HL-60 (cell line): ENCODE measurements around the gene BRF1.
A peak's percentile ranks its signal among the peaks of the same experiment; 100 is the strongest.

Experiments
- CTCF ChIP-seq: IDR thresholded peaks from one replicate; pipeline ENCODE4 v1.5.1; 2011; ENCODE audit warnings: low read length, control low read depth, inconsistent platforms; ENCODE audit not compliant: insufficient read depth
- POLR2AphosphoS5 ChIP-seq: IDR thresholded peaks from 2 replicates; pipeline ENCODE4 v1.6.1; 2012; ENCODE audit warnings: low read depth
- TF ChIP-seq, protein P1 (sequence below): IDR thresholded peaks from 2 replicates; pipeline ENCODE4 v1.6.1; 2012; ENCODE audit warnings: low read depth; ENCODE audit not compliant: insufficient replicate concordance

DNA sequence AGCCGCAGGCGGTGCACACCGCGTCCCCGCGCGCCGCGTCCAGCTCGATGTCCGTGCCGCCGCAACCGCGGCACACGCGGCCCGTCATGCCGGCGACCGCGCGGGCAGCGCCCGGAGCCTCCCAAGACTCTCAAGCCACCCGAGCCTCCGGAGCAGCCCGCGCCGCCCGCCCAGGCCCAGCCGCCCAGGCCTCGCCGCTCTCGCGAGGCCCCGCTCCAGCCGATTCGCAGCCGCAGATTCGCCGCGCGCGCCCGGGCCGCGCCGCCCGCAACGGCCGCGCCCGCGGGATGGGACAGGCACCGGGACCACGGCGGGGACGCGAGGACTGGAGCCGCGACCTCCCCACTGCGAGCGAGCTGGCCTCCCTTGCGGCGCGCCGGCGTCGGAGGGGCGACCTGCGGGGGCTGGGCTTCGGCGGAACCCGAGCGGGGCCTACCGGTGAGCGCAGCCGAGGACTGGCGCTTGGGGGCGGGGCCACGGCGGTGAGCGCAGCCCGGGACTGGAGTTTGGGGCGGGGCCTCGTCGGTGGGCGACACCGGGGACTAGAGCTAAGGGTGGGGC, at the start of gene BRF1:
- no peak for TF ChIP-seq CTCF
- TF ChIP-seq POLR2AphosphoS5, result peak; percentile 53; the same call in 1 of the 2 replicates
- TF ChIP-seq, protein P1, sequence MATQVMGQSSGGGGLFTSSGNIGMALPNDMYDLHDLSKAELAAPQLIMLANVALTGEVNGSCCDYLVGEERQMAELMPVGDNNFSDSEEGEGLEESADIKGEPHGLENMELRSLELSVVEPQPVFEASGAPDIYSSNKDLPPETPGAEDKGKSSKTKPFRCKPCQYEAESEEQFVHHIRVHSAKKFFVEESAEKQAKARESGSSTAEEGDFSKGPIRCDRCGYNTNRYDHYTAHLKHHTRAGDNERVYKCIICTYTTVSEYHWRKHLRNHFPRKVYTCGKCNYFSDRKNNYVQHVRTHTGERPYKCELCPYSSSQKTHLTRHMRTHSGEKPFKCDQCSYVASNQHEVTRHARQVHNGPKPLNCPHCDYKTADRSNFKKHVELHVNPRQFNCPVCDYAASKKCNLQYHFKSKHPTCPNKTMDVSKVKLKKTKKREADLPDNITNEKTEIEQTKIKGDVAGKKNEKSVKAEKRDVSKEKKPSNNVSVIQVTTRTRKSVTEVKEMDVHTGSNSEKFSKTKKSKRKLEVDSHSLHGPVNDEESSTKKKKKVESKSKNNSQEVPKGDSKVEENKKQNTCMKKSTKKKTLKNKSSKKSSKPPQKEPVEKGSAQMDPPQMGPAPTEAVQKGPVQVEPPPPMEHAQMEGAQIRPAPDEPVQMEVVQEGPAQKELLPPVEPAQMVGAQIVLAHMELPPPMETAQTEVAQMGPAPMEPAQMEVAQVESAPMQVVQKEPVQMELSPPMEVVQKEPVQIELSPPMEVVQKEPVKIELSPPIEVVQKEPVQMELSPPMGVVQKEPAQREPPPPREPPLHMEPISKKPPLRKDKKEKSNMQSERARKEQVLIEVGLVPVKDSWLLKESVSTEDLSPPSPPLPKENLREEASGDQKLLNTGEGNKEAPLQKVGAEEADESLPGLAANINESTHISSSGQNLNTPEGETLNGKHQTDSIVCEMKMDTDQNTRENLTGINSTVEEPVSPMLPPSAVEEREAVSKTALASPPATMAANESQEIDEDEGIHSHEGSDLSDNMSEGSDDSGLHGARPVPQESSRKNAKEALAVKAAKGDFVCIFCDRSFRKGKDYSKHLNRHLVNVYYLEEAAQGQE, result no peak
